ENCODE results near the gene FBXO39. TPM values are rescaled to one million over a fixed set of nuclear protein-coding genes. Genes with fewer than 3 reads are reported as not detected.

FBXO39 gene
- total and polyA plus RNA-seq, 2 of the 4 experiments (the other 2 are of a cell fraction): not detected

GRCh38 chr17:6757747-6758146 lies 18.3 kb upstream of the FBXO39 start:
- Histone ChIP-seq H2BK120ac (ENCODE audit: low read depth, low read length) (no peak overlapping the region), H3K4me1 (ENCODE audit: control insufficient read depth, insufficient read depth, low read length) (peaks cover 9% of the 10 kb centered on the region), H3K79me1 (ENCODE audit: low read depth in 1 of 2, low read length in 2 of 2) (no peaks in the 10 kb centered on the region), H4K91ac (ENCODE audit: insufficient read depth, low read depth, low read length) (no peak overlapping the region), H3K23ac (ENCODE audit: low read depth, low read length) (no peak overlapping the region), H4K5ac (ENCODE audit: low read depth, low read length) (no peak overlapping the region), H3K9me3 (ENCODE audit: control insufficient read depth, insufficient read depth, low read length) (no peaks in the 10 kb centered on the region), H3K27ac (ENCODE audit: insufficient read depth, low read length) (no peak overlapping the region), H2AFZ (replicated peaks; ENCODE audit: low read length, poor library complexity) (no peak overlapping the region), H2BK5ac (ENCODE audit: low read depth, low read length, poor library complexity, severe bottlenecking) (no peak overlapping the region), H3K14ac (replicated peaks; ENCODE audit: low read depth, low read length) (no peak overlapping the region), H3K56ac (ENCODE audit: extremely low read depth, insufficient read depth, low read length) (no peak overlapping the region), H3K4ac (ENCODE audit: low read depth, low read length) (no peak overlapping the region), H4K8ac (ENCODE audit: low read depth in 2 of 2, low read length in 2 of 2) (no peak overlapping the region), H2BK15ac (ENCODE audit: low read depth, low read length) (no peak overlapping the region), H3K9ac (ENCODE audit: low read depth, low read length) (no peak overlapping the region), H3K9me1 (ENCODE audit: insufficient read depth, low read length) (peaks cover 6% of the 10 kb centered on the region), H3K27me3 (ENCODE audit: control insufficient read depth, insufficient read depth, low read length) (no peaks in the 10 kb centered on the region; the same call in 1 of the 2 replicates), H2AK5ac (ENCODE audit: low read depth, low read length) (no peak overlapping the region), H3K4me2 (ENCODE audit: low read depth, low read length) (no peak overlapping the region), H4K20me1 (ENCODE audit: insufficient read depth, low read length) (no peaks in the 10 kb centered on the region), H3K18ac (ENCODE audit: low read depth, low read length) (no peak overlapping the region), H3K4me3 (ENCODE audit: insufficient read depth, low read depth, low read length) (no peak overlapping the region), H2BK20ac (ENCODE audit: low read depth, low read length) (no peak overlapping the region), H2AK9ac (replicated peaks; ENCODE audit: low read depth, low read length, poor library complexity) (no peak overlapping the region), H3K36me3 (ENCODE audit: control insufficient read depth, insufficient read depth, low read length) (no peaks in the 10 kb centered on the region)
- ChIA-PET CTCF (no interaction called here), POLR2A (ENCODE audit: unreplicated experiment) (no interaction called here)
- ATAC-seq (ENCODE audit: low read depth) (no peak), DNase-seq (no peak)
- no TSS peak for BruUV-seq (replicated peaks)
- intact Hi-C loops (cut with micrococcal nuclease): loop anchor here (10.0 kb wide), 1 partner anchor 93 kb away; no protein-coding TSS in a partner anchor
- WGBS, 2 experiments (ENCODE audit: extremely low coverage in 2 of 2, insufficient read length in 1 of 2): no CpG with 5 or more reads among the region's 2 CpGs
- TF ChIP-seq USF2 (IDR thresholded peaks at IDR 0.05; ENCODE audit: low read depth, low read length) (no peak), MAFK (IDR thresholded peaks at IDR 0.05; ENCODE audit: low read depth, low read length) (no peak), RAD21 (IDR thresholded peaks at IDR 0.05; ENCODE audit: low read length) (no peak), CEBPB (IDR thresholded peaks at IDR 0.05; ENCODE audit: low read depth, low read length) (no peak), NFE2L2 (IDR thresholded peaks at IDR 0.05; ENCODE audit: low read depth, low read length) (no peak), RCOR1 (IDR thresholded peaks at IDR 0.05; ENCODE audit: insufficient replicate concordance, low read length) (no peak), CTCF (conservative IDR thresholded peaks at IDR 0.05; ENCODE audit: low read depth, low read length) (no peak), POLR2A (IDR thresholded peaks at IDR 0.05; ENCODE audit: low read depth, low read length) (no peak), FOS (IDR thresholded peaks at IDR 0.05; ENCODE audit: low read depth, low read length) (no peak), BHLHE40 (IDR thresholded peaks at IDR 0.05; ENCODE audit: low read depth, low read length) (no peak)
- in situ Hi-C loops (cut with MboI; ENCODE audit: low sequenced_read_pairs): no loop called here
- dilution Hi-C loops (cut with HindIII; ENCODE audit: low sequenced_read_pairs, unreplicated experiment): no loop called here
